Stimulated activated CD4-positive, alpha-beta T cell treated with anti-CD3 and anti-CD28 coated beads, Interleukin-15, amount 100 ng/mL, for 48 hours (primary cell): ENCODE results near the gene RPLP2.

Experiments used
- DNase-seq, 2 donors: peaks; one replicate each; pipeline ENCODE4 v3.0.0-alpha.2; 2020; ENCODE audit warnings: low read depth in 2 of 2

RPLP2 gene

DNA sequence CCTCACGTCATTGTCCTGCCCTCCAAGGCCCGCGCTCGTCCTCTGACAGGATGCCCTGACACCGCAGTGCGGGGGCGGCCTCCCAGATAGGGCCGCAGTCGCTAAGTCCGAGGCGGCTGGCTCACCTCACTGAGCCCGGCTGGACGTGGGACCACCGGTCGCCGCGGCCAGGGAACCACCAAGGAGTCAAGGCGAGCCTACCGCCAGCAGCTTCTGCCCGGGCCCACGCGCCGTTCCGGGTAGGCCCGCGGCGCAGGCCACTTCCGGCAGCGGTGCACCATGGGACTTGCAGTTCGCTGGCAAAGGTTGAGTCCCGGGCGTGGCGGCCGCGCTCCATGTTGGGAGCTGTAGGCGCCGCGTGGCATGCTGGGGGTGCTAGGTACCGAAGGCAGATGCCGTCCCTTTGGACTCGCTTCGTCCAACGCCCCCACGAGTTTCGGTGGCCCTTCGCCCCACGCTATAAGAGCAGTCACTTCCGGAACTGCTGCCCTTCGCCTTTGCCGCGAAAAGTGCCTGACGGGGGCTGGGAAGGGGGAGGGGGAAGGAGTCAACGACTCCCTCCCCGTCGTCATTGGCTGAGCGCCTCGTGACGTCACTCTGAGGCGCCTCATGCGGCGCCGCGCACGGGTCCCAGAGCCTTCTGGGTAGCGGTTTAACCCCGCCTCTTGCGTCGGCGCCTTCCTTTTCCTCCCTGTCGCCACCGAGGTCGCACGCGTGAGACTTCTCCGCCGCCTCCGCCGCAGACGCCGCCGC lies at the start of gene RPLP2:
TSS of gene RPLP2 (plus strand) at position 681 of the 753 bp plus-strand sequence. CDS start 268 bp downstream, outside the sequence.
- DNase-seq: peak; percentile 97 to 98

DNA sequence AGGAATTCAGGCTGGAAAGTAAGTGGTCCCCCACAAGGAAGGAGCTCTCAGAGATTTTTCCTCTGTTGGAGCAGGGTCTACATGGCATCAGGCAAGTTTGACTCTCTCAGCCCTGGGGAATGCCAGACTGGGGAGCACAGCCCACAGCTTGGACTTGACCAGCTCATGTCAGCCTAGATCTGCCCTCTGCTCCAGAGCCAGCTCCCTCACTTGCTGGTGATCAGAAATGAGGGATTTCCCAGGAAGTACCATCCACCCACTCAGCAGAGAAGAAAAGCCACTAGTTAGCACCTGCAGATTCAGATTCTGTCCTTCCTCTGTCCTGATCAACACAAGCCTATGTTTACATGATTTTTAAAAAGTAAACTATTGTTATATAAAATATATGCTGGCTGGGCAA lies 49.5 kb upstream of the RPLP2 start:
- no peak for DNase-seq

DNA sequence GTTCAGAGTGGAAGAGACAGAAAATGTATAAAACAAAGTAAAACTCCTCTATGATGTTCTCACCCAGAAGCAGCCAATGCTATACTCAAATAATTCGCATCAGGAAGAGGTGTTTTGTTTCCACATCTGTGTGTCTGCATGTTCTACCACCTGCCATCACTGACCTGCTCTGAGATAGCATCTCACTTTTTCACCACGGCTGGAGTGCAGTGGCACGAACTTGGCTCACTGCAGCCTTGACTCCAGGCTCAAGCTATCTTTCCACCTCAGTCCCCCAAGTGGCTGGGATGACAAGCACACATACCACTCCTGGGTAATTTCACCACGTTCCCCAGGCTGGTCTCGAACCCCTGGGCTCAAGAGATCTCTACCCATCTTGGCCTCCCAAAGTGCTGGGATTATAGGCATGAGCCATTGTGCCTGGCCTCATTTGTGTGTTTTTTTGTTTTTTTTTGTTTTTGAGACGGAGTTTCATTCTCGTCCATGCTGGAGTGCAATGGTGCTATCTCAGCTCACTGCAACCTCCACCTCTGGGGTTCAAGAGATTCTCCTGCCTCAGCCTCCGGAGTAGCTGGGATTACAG lies 48.1 kb upstream of the RPLP2 start:
- no peak for DNase-seq

DNA sequence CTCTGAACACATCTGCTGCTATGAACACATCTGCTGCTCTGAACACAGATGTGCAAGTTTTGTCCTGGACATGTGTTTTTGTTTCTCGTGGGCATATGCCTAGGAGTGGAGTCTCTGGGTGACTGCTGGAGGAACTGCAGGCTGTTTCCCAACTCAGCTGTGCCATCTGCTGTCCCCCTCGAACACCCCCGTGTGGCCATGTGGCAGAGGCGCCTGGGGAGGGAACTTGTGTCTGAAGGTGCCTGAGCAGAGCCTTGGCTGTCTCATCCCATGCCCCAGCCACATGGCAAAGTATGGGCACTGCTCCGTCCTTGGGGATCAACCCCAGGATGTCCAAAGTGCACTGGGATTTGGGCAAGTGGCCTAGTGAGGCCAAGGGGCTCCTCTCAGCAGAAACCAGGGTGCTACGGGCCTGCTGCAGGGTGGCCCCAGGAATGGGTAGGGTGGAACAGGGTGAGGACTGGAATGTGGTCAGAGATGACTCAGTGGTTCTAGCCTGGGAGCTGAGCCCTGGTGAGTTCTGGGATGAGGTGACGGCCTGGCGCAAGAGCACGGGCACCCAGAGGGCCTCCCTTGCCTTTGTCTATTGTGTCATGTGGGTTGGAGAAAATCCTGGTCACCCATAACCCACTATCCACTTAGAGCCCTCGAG lies 47.2 kb upstream of the RPLP2 start:
- no peak for DNase-seq

DNA sequence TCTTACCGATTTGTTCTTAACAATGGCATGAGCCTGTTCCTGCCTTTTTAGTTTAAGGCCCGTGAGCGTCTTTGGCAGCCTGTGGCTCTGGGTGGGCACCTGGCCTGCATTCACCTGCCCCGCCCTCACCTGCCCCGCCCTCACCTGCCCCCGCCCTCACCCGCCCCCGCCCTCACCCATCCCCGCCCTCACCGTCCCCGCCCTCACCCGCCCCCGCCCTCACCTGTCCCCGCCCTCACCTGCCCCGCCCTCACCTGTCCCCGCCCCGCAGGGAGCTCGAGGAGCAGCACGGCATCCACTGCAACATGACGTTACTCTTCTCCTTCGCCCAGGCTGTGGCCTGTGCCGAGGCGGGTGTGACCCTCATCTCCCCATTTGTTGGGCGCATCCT lies 46.7 kb upstream of the RPLP2 start:
- DNase-seq: no peak

DNA sequence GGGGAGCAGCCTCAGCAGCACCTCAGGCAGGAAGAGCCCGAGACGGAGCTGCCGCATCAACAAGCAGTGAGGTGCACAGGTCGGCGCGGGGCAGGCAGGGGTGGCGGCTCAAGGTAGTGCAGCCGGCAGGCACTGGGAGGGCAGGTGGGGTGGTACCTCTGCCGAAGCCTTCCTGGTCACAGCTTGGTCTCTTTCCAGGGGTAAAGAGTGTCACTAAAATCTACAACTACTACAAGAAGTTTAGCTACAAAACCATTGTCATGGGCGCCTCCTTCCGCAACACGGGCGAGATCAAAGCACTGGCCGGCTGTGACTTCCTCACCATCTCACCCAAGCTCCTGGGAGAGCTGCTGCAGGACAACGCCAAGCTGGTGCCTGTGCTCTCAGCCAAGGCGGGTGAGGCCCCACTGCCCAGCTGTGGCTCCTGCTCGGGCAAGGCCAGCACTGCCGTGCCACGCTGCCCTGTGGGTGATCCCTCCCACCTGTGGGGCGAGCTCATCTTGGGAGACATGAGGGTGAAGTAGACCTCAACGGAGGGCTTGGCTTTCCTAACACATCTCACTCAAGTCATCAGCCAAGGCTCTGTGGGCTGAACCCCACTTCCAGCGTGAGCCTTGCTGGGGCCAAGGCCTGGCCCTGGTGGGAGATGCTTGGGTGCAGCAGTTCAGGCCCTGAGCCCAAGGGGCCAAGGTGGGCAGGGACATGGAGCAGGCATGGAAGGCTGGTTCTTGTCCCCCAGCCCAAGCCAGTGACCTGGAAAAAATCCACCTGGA lies 46.0 kb upstream of the RPLP2 start:
- DNase-seq: no peak

DNA sequence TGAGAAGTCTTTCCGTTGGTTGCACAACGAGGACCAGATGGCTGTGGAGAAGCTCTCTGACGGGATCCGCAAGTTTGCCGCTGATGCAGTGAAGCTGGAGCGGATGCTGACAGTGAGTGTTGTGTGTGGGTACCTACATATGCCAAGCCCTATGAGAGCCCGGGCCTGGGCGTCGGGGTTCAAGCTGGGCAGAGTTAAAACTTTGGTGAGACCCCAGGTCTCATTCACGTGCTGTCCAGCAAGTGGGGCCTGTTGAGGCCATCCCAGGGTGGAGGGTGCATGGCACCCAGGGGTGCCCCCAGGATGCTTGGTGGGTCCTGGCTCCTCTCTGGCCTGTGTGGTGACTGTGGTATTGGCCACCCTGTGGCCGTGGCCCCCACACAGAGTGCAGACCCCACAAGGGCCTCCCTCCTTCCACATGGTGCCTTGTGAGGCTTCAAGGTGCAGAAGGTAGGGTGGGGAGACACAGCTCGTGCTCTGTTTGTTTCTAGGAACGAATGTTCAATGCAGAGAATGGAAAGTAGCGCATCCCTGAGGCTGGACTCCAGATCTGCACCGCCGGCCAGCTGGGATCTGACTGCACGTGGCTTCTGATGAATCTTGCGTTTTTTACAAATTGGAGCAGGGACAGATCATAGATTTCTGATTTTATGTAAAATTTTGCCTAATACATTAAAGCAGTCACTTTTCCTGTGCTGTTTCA lies 45.3 kb upstream of the RPLP2 start:
- DNase-seq: no peak

DNA sequence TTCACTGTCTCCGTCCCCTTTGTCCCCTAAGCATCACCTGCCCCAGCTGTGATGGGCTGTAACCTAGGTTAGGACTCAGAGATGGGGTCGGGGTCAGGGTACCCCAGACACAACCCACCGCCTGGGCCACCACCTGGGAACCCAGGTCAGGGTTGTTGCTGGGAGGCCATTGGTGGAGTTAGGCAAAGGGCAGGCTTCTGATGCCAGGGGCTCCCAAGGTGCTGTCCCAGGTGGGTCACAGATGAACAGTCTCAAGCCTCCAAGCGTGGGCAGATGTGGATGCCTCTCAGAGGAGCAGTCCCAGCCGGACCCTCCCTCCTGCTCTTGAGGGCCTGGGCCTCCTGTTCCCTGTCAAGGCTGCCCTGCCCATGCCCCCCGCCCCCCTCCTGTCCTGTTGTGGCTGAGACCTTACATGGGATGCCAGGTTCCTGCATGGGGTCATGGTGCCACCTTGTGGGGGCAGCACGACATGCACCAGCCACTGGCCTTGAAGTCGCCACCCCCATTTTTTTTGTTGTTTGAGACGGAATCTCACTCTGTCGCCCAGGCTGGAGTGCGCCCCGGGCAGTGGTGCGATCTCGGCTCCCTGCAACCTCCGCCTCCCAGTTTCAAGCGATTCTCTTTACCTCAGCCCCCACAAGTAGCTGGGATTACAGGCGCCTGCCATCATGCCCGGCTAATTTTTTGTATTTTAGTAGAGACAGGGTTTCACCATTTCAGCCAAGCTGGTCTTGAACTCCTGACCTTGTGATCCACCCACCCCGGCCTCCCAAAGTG lies 44.6 kb upstream of the RPLP2 start:
- DNase-seq: no peak

DNA sequence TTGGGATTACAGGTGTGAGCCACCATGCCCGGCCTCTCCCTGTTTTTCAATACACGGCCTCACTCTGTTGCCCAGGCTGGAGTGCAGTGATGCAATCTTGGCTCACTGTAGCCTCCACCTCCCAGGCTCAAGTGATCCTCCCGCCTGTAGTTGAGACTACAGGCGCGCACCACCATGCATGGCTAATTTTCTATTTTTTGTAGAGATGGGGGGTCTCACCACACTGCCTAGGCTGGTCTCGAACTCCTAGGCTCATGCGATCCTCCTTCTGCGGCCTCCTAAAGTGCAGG lies 44.0 kb upstream of the RPLP2 start:
- no peak for DNase-seq

DNA sequence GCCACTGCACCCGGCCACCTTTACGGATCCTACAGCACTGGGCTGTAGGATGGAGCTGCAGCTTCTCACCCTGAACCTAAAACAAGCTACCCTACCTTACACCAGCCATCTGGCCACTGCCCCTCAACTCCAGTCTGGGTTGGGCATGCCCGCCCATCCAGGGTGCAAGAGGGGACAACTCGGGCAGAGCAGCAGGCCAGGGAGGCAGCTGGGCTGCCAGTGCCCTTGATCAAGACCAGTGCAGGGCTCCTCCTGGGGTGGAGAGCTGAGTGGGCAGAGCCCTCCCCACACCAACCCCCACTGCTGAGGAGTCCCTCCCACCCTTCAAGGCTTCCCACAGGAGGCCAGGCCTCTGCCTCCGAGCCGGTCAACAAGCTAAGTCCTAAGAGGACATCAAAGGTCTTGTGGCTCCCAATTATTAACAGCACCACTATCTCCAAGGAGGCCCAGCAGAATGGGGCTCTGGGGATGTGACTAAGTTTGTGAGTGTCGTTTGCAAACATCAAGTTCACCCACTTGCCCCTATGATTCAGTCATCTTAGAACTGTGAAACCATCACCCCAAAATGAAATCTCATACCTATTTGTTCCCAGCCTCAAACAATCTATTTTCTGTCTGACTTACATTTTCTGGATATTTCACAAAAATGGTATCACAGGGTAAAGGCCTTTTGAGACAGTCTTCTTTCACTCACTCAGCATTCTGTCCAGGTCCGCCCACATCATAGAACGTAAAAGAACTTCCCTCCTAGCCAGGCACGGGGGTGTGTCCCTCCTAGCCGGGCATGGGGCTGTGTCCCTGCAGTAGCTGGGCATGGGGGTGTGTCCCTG lies 43.4 kb upstream of the RPLP2 start:
- no peak for DNase-seq

DNA sequence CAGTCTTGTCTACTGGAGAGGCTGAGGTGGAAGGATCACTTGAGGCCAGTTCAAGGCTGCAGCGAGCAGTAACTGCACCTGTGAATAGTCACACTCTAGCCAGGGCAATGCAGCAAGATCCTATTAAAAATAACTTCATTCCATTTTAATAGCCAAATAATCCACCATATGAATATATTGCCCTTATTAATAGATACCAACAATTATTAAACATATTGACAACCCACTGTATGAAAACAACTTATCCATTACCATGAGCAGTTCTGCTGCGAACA lies 42.9 kb upstream of the RPLP2 start:
- no peak for DNase-seq

DNA sequence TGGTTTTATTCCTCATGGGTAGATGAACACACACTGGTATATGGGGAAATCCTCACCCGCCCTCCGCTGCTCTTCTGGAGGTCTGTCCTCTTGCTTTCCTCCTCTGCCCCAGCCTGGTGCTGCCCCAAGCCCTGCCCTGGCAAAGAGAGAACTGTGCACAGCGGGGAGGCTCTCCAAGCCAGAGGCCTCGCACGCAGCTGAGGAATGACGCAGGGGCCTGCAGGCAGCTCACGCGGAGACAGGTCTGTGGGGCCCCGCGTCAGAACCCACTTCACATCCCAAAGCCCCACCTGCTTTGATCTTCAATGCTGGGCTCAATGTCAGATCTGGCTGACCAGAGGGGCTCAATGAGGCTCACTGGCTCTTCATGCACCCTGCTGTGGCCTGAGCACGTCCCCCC lies 42.5 kb upstream of the RPLP2 start:
- no peak for DNase-seq

DNA sequence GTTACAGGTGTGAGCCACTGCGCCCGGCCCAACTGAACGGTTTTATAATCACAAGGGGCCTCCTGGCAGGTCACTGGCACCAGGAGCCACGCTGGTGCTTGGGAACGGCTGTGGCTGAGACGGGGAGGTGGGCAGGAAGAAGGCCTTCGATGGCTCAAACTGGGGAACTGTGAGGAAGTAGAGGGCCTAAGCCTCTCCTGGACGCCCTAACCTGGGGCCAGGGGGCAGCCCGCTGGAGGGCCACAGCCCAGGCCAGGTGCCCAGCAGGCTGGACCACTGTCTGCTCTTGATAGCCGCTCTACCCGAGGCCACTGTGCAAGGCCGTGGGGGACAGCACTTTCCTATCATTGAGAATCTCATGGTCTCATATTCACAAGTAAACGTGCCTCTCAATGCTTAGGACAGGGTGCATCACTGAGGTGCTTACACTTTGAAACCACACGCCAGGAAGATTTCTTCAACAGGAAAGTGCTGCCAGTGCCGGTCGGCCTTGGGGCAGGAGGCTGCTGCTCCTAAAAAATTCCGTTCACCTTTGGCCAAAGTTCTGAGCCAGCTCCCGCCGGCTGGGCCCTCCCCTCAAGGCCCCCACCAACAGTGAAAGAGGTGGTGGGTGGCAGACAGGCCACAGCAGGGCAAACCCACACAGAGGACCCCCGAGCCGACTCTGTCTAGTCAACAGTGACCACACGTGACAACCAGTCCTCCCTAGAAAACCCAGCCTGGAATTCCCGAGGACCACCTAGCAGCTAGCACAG lies 39.7 kb upstream of the RPLP2 start:
- DNase-seq: no peak

DNA sequence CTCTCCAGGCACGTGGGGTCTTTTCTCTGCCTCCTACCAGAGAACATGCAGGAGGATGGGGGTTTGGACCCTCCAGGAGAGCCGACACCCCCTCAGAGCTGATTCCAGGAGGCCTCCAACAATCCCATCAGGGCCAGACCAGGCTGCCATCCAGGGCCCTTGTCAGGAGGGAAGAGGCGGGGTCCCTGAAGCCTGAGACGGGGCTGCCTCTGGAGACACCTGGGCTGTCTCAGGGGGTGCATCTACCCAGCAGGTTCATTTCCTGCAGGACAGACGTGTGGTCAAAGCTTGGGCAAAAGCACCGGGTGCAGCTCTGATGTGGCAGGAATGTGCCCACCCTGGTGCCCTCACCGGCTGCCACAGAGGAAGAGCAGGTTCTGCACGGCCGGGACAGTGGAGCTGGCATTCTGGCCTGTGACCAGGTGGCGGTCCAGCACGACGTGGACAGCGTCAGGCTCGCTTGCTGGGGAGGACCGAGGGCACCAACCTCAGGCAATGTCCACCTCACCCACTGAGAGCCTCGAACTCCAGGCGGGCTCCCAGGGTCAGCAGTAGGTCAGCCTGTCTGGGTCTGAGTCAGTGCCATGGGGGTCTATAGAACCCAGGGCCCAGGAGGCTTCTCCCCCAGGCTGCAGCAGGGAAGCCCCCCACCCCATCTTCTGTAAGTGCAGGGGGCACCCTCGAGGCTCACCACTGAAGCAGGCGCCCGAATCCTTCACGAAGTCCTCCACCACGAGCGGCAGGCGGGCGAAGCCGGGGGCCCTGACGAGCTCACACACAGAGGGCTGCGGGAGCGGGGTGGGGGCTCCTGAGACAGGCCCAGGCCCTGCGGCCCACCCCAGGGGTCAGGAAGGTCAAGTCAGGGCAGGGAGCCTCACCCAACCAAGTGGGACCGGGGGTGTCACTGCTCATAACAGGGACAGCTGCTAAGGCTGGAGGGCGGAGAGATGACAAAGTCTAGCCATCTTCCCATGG lies 38.8 kb upstream of the RPLP2 start:
- no peak for DNase-seq

DNA sequence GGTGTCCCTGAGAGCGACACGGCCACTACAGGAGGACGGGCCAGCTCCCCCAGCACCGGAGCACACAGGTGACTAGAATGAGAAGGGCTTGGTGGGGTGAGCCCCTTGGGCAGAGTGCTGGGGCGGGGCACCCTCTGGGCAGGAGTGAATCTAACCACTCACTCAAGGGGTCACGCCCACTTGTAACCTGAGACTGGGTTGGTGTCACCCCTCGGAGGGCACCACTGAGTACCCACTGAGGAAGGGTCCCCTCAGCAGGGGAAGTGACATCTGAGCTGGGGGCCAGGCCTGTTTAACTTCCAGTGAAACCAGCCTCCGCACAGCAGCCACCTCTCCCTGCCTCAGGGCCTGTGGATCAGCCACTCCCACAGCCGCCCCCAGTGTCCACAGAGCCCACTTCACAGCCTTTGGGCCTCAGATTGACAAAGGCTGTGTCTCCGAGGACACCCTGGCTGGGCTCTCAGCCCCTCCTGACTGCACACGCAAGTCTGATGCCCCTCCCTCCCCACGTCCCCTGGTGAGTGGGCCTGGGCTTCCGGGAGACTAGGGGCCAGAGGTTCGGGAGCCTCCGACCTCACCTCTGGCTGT lies 38.1 kb upstream of the RPLP2 start:
- no peak for DNase-seq

DNA sequence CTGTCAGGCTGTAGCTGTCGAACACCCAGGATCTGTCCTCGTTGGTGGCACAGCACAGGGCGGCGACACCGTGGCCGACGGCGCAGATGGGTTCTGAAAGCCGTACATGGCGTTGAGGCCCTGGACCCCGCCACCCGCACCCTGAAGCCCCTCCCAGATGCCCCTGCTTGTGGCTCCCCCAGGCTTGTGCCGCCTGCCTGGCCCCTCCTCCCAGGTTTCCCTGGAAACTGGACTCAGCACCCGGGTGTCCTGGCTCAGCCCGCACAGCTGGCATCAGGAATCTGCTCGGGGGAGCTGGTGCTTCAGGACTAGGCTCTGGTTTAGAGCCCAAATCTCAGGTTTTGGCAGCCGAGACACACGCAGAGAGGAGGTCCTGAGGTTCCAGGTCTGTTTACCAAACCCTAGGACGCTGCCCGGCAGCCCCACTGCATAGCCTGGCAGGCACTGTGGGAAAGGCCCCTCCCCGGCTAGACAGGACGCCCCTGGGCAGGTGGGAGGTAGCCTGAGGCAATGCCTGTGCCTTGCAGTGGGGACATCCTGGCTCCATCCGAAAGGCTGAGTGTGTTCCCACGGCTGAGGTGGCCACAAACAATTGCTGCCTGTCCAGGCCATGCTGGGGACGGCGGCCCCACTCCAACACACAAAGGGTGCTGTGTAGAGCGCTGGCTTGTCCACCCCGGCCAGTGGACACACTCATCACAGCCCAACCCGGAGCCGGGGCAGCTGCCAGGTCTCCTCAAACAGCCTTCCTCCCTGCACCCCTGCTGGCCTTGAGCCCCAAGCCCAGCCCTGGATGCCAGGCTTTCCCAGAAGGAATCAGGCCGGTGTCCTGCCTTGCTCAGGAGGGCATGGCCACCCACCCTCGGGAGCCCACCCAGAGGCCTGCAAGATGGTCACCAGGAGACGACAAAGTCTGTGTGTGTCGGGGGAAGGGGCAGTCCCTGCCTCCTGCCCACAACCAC lies 37.1 kb upstream of the RPLP2 start:
- no peak for DNase-seq

DNA sequence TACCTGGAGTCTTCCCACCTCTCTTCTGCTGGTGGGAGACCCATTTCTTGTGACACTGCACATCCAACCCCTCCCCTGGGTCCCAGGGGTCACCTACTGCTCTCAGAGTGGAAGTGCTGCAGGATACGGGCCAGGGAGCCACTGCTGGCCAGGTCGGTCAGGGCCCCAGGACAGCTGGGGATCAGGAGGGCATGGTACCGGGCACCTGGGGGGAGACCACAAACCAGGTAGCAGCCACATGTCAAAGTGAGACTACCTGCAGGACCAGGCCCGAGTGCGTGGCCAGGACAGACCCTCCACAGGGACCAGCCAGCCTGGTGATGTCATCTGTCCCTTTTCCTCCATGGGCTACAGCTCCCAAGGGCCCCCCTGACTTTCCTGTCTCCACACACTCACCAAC lies 36.3 kb upstream of the RPLP2 start:
- no peak for DNase-seq
